Stomach (tissue), 9 donors: ENCODE results near the gene VASP. TPM values are rescaled to one million over a fixed set of nuclear protein-coding genes. Genes with fewer than 3 reads are reported as not detected.

Experiments
- DNase-seq, 2 donors: peaks; one replicate each; pipeline versions ENCODE4 v3.0.0 to v3.0.0-alpha.2; 2013 to 2019
- H3K27ac ChIP-seq, 5 donors: fragments of 200-600 bp in 4 of 5; sonication (generic) in 4 of 5; one replicate each; pipeline ENCODE4 v1.5.1; 2013 to 2019; ENCODE audit warnings: mild to moderate bottlenecking in 1 of 5, moderate library complexity in 1 of 5
- H3K27me3 ChIP-seq, 3 donors: fragments of 200-600 bp; sonication (generic); one replicate each; pipeline ENCODE4 v1.5.1; 2017 to 2019; ENCODE audit warnings: mixed run types in 1 of 3
- H3K36me3 ChIP-seq, 4 donors: fragments of 200-600 bp; sonication (generic); 1 replicate in 3 of 4; 2 replicates in 1 of 4; pipeline ENCODE4 v1.5.1; 2016 to 2019
- H3K4me1 ChIP-seq, 4 donors: fragments of 200-600 bp; sonication (generic); one replicate each; pipeline ENCODE4 v1.5.1; 2016 to 2019
- H3K4me3 ChIP-seq, 4 donors: fragments of 200-600 bp; sonication (generic) in 3 of 4; one replicate each; pipeline ENCODE4 v1.5.1; 2016 to 2019; ENCODE audit warnings: mild to moderate bottlenecking in 1 of 4
- H3K9me3 ChIP-seq, 4 donors: fragments of 200-600 bp; sonication (generic); one replicate each; pipeline ENCODE4 v1.5.1; 2016 to 2019
- CTCF ChIP-seq, 7 experiments: fragments of 450-650 bp in 4 of 7; fragments of 200-600 bp in 3 of 7; sonication (generic) in 3 of 7; IDR thresholded peaks; one replicate each; pipeline ENCODE4 v1.5.1; 2016 to 2019; ENCODE audit warnings: antibody characterized with exemption in 7 of 7, control low read depth in 2 of 7, mild to moderate bottlenecking in 1 of 7
- EP300 ChIP-seq: sonication (generic); formaldehyde crosslinking; IDR thresholded peaks from one replicate; pipeline ENCODE4 v1.6.1; 2017; ENCODE audit warnings: antibody characterized with exemption
- POLR2A ChIP-seq, 4 donors: fragments of 450-650 bp; IDR thresholded peaks; one replicate each; pipeline ENCODE4 v1.6.1; 2016; ENCODE audit warnings: antibody characterized with exemption in 4 of 4, control low read depth in 2 of 4, mild to moderate bottlenecking in 1 of 4, moderate library complexity in 1 of 4
- POLR2AphosphoS5 ChIP-seq, 3 donors: sonication (generic); formaldehyde crosslinking; IDR thresholded peaks; one replicate each; pipeline ENCODE4 v1.6.1; 2016; ENCODE audit warnings: antibody characterized with exemption in 3 of 3
- WGBS, 5 donors: extraction: QIAGEN DNeasy Blood & Tissue Kit in 3 of 5; methylation state at CpG; one replicate each; pipeline versions ENCODE4 v1.1.5 to v1.1.7; 2013 to 2018; 5-methylcytosine and 5-hydroxymethylcytosine counted together
- intact Hi-C: fragments of 100-400 bp; cut with DNase I; formaldehyde crosslinking; loops from one replicate; pipeline ENCODE4 v1.15.1; 2023; ENCODE audit warnings: low total_unique reads
- polyA plus RNA-seq, 3 donors: library from polyadenylated mRNA; stranded (reverse); fragments of 200-250 nt; gene quantifications; one replicate each; pipeline ENCODE4 v1.2.3, GENCODE V29; 2013
- total RNA-seq, 5 donors: library from RNA; depleted of rRNA; stranded (reverse); fragments of >200 nt; gene quantifications; one replicate each; pipeline versions ENCODE4 v1.1.0 to v1.2.3, GENCODE V29; 2014 to 2016
- donor health status: healthy with polysubstance abuse.
- donor health status: Bipolar disorder and iron deficiency.
- donor health status: healthy.

Gene VASP
- total and polyA plus RNA-seq, 8 donors, result 48.4 to 280 (median 97.5) TPM

- peak overlapping the region in 2 of 4 donors; percentile 21 to 78 for H3K4me3 ChIP-seq
- no peak for TF ChIP-seq POLR2A (IDR thresholded peaks at IDR 0.05)
- TF ChIP-seq POLR2AphosphoS5 (IDR thresholded peaks at IDR 0.05), result peak in 2 of 3 donors; percentile 28 to 55
- H3K36me3 ChIP-seq, result peaks cover 0 to 33% (median 0%) of the 10 kb centered on the region in 4 donors
- peaks cover 19 to 57% (median 37%) of the 10 kb centered on the region in 4 donors for H3K4me1 ChIP-seq
- peaks cover 0 to 41% (median 23%) of the 10 kb centered on the region in 3 donors for H3K27me3 ChIP-seq
- H3K9me3 ChIP-seq, result no peaks in the 10 kb centered on the region
- DNase-seq, result peak in 1 of 2 donors; percentile 50
- 20 to 40% (median 26%) methylated on average over 29 to 44 of the region's 44 CpGs for WGBS, 5 donors
- no peak overlapping the region for H3K27ac ChIP-seq
- intact Hi-C loops, result no loop called here
These were observed 34.5 kb upstream of the VASP start for GRCh38 chr19:45472563-45473366.

GRCh38 chr19:45473367-45473681, 34.0 kb upstream of the VASP start:
- TF ChIP-seq POLR2A (IDR thresholded peaks at IDR 0.05) (no peak), CTCF (IDR thresholded peaks at IDR 0.05) (no peak), POLR2AphosphoS5 (IDR thresholded peaks at IDR 0.05) (no peak), EP300 (no peak)
- Histone ChIP-seq H3K27ac (no peak overlapping the region), H3K27me3 (peaks cover 0 to 41% (median 23%) of the 10 kb centered on the region in 3 donors), H3K4me1 (peaks cover 20 to 58% (median 37%) of the 10 kb centered on the region in 4 donors), H3K36me3 (peaks cover 0 to 33% (median 0%) of the 10 kb centered on the region in 4 donors), H3K9me3 (no peaks in the 10 kb centered on the region), H3K4me3 (peak overlapping the region in 1 of 4 donors; percentile 78)
- no peak for DNase-seq
- intact Hi-C loops, result no loop called here
- WGBS, 5 donors, result 24 to 38% (median 36%) methylated on average over 2 to 5 of the region's 5 CpGs

GRCh38 chr19:45473682-45474605, 33.3 kb upstream of the VASP start:
- 70 to 75% (median 71%) methylated on average over 27 of the region's 27 CpGs for WGBS, 5 donors
- Histone ChIP-seq H3K9me3 (no peaks in the 10 kb centered on the region), H3K27ac (no peak overlapping the region), H3K36me3 (peaks cover 0 to 33% (median 0%) of the 10 kb centered on the region in 4 donors), H3K27me3 (peaks cover 0 to 41% (median 23%) of the 10 kb centered on the region in 3 donors), H3K4me1 (peaks cover 16 to 55% (median 32%) of the 10 kb centered on the region in 4 donors), H3K4me3 (no peak overlapping the region)
- intact Hi-C loops, result no loop called here
- peak in 1 of 2 donors; percentile 49 for DNase-seq
- no peak for TF ChIP-seq EP300
- TF ChIP-seq POLR2AphosphoS5 (IDR thresholded peaks at IDR 0.05), result peak in 1 of 3 donors; percentile 12
- TF ChIP-seq POLR2A (IDR thresholded peaks at IDR 0.05), result no peak
- no peak for TF ChIP-seq CTCF (IDR thresholded peaks at IDR 0.05)

GRCh38 chr19:45474606-45475521, 32.4 kb upstream of the VASP start:
- no peak overlapping the region for H3K4me3 ChIP-seq
- TF ChIP-seq POLR2AphosphoS5 (IDR thresholded peaks at IDR 0.05) (peak in 1 of 3 donors; percentile 4), POLR2A (IDR thresholded peaks at IDR 0.05) (no peak), CTCF (IDR thresholded peaks at IDR 0.05) (no peak), EP300 (no peak)
- no peaks in the 10 kb centered on the region for H3K9me3 ChIP-seq
- intact Hi-C loops, result loop anchor here (5.0 kb wide), 1 partner anchor 33 kb away; no protein-coding TSS in a partner anchor
- peaks cover 0 to 41% (median 23%) of the 10 kb centered on the region in 3 donors for H3K27me3 ChIP-seq
- 67 to 71% (median 68%) methylated on average over 28 of the region's 28 CpGs for WGBS, 5 donors
- DNase-seq, result peak in 1 of 2 donors; percentile 61
- no peak overlapping the region for H3K27ac ChIP-seq
- peaks cover 13 to 51% (median 29%) of the 10 kb centered on the region in 4 donors for H3K4me1 ChIP-seq
- H3K36me3 ChIP-seq, result peaks cover 0 to 33% (median 0%) of the 10 kb centered on the region in 4 donors
